ENCODE results near the gene ADGRB2.

DNA sequence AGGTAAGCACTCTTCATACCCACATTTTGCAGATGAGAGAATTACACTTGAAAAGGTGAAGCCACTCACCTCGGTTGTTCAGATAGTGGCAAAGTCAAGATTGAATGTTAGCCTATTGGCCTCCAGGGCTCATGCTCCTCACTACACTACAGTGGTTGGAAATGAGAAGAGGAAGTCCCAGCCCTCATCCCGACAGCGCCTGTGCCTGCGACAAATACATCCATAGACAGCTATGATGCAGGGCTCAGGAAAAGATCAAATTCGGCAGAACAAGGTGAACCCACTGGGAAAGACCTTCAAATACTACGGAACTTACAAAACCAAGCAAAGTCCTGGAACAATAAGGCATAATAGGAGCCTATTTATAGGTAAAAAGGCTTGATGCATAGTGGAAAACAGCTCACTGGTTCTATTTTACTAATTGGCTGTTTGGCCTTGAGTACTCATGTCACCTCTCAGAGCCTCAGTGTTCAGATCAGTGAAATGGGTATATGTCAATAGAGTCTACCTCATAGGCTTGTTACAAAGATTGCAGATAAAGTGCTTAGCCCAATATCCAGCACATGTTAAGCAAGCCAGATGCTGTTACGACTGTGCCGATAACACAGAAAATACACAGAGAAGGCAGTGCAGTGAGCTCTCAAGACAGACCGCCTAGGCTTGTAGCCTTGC, 48.2 kb upstream of the ADGRB2 start:
- TF ChIP-seq, protein P1, sequence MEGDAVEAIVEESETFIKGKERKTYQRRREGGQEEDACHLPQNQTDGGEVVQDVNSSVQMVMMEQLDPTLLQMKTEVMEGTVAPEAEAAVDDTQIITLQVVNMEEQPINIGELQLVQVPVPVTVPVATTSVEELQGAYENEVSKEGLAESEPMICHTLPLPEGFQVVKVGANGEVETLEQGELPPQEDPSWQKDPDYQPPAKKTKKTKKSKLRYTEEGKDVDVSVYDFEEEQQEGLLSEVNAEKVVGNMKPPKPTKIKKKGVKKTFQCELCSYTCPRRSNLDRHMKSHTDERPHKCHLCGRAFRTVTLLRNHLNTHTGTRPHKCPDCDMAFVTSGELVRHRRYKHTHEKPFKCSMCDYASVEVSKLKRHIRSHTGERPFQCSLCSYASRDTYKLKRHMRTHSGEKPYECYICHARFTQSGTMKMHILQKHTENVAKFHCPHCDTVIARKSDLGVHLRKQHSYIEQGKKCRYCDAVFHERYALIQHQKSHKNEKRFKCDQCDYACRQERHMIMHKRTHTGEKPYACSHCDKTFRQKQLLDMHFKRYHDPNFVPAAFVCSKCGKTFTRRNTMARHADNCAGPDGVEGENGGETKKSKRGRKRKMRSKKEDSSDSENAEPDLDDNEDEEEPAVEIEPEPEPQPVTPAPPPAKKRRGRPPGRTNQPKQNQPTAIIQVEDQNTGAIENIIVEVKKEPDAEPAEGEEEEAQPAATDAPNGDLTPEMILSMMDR (IDR thresholded peaks at IDR 0.05 in 4 of 5, conservative IDR thresholded peaks at IDR 0.05 in 1 of 5) = no peak
- no peak for TF ChIP-seq POLR2A (IDR thresholded peaks at IDR 0.05)

All from gastrocnemius medialis (tissue), 4 donors.